OCI-LY1 (cell line): ENCODE data around the gene ARHGEF28.

ENCODE experiments used
- CTCF ChIP-seq: fragments of 200-600 bp; sonication (generic), shearing (Covaris generic); IDR thresholded peaks from 2 replicates; pipeline ENCODE4 v1.5.1; 2017; ENCODE audit warnings: mild to moderate bottlenecking, antibody characterized with exemption, low read length, moderate library complexity, mixed read lengths
- EZH2 ChIP-seq: fragments of 200-600 bp; sonication (generic), shearing (Covaris generic); IDR thresholded peaks from 2 replicates; pipeline ENCODE4 v1.8.0; 2017; ENCODE audit warnings: borderline replicate concordance, mixed run types, mild to moderate bottlenecking, antibody characterized with exemption, low read length, moderate library complexity, mixed read lengths

- no peak for TF ChIP-seq CTCF
- no peak for TF ChIP-seq EZH2
Measured at GRCh38 chr5:73631500-73631899, 5.5 kb downstream of the ARHGEF28 start.
